Immature natural killer cell (primary cell): ENCODE data around the gene IZUMO1R. TPM values are rescaled to one million over a fixed set of nuclear protein-coding genes. Genes with fewer than 3 reads are reported as not detected.
"Not testable (repeated sequence)": the region's sequence is repeated elsewhere in the genome, so short reads cannot be mapped to it uniquely, and the experiment has no call there.

Source experiments
- DNase-seq, 3 donors: peaks; one replicate each; pipeline ENCODE4 v3.0.0; 2022; ENCODE audit warnings: mixed read lengths in 1 of 3
- H3K27ac Mint-ChIP-seq, 6 donors: one replicate each; pipeline ENCODE4 v1.8.0; 2020; ENCODE audit warnings: mixed read lengths in 6 of 6, mild to moderate bottlenecking in 5 of 6, inconsistent platforms in 4 of 6, moderate library complexity in 3 of 6
- H3K27me3 Mint-ChIP-seq, 3 donors: one replicate each; pipeline ENCODE4 v1.8.0; 2020 to 2021; ENCODE audit warnings: low read depth in 3 of 3, mild to moderate bottlenecking in 3 of 3, mixed read lengths in 3 of 3, moderate library complexity in 3 of 3, inconsistent platforms in 1 of 3
- H3K36me3 Mint-ChIP-seq, 3 donors: one replicate each; pipeline ENCODE4 v1.8.0; 2020; ENCODE audit warnings: mixed read lengths in 3 of 3, inconsistent platforms in 2 of 3, mild to moderate bottlenecking in 2 of 3
- H3K4me1 Mint-ChIP-seq, 2 donors: one replicate each; pipeline ENCODE4 v1.8.0; 2020; ENCODE audit warnings: inconsistent platforms in 2 of 2, mild to moderate bottlenecking in 2 of 2, mixed read lengths in 2 of 2, moderate library complexity in 1 of 2
- H3K4me3 Mint-ChIP-seq, 5 donors: one replicate each; pipeline ENCODE4 v1.8.0; 2020; ENCODE audit warnings: mild to moderate bottlenecking in 5 of 5, mixed read lengths in 5 of 5, inconsistent platforms in 3 of 5, moderate library complexity in 3 of 5
- H3K9me3 Mint-ChIP-seq, 6 donors: one replicate each; pipeline ENCODE4 v1.8.0; 2020; ENCODE audit warnings: mild to moderate bottlenecking in 6 of 6, mixed read lengths in 6 of 6, inconsistent platforms in 4 of 6, moderate library complexity in 3 of 6
- polyA plus RNA-seq, 3 donors: library from polyadenylated mRNA; unstranded; fragments of 300-500 nt; fragmentation: Illumina TruSeq; gene quantifications; one replicate each; pipeline ENCODE4 v1.2.3, GENCODE V29; 2021

IZUMO1R gene
- polyA plus RNA-seq, 3 donors from 2014 or later: not detected

DNA sequence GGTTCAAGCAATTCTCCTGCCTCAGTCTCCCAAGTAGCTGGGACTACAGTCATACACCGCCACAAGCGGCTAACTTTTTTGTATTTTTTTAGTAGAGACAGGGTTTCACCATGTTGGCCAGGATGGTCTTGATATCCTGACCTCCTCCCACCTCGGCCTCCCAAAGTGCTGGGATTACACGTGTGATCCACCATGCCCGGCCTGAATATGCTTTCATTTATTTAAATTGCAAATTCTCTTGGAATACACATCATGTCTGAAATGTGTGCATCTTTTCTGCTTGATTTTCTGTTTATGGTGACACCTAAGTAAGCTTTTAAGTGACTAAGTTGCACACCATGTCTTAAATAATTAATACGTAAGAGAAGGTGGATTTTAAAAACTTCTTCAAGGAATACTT, 31.7 kb downstream of the IZUMO1R start:
- H3K27me3 Mint-ChIP-seq: peaks cover 3 to 7% (median 5%) of the 10 kb centered on the region in 3 donors
- H3K4me3 Mint-ChIP-seq: no peak overlapping the region
- peaks cover 0 to 3% (median 0%) of the 10 kb centered on the region in 3 donors for H3K36me3 Mint-ChIP-seq
- no peaks in the 10 kb centered on the region for H3K4me1 Mint-ChIP-seq
- no peak for DNase-seq
- H3K27ac Mint-ChIP-seq: no peak overlapping the region
- H3K9me3 Mint-ChIP-seq: peaks cover 0 to 6% (median 0%) of the 10 kb centered on the region in 6 donors

DNA sequence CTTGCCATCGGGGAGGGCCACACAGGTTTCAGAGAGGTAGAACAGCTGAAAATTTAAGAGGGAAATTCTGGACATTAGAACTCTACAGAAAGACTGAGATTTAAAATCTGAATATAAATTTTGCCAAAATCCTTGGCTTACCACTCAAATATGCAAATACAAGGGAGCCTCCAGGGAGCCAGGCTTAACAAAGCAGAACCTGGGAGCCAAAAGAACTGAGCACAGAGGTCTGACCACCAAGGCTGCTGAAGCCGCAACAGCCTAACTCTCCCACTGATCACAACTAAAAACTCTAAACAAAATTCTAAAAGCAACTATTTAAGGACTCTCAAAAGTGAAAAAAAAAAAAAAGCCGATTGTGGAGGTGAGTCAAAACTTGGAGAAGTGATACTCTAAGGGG, 34.3 kb downstream of the IZUMO1R start:
- no peak for DNase-seq
- H3K27ac Mint-ChIP-seq: no peak overlapping the region
- no peak overlapping the region for H3K4me3 Mint-ChIP-seq
- H3K27me3 Mint-ChIP-seq: peaks cover 3 to 9% (median 5%) of the 10 kb centered on the region in 3 donors
- H3K4me1 Mint-ChIP-seq: no peaks in the 10 kb centered on the region
- peaks cover 0 to 6% (median 0%) of the 10 kb centered on the region in 6 donors for H3K9me3 Mint-ChIP-seq
- H3K36me3 Mint-ChIP-seq: peaks cover 0 to 3% (median 0%) of the 10 kb centered on the region in 3 donors

DNA sequence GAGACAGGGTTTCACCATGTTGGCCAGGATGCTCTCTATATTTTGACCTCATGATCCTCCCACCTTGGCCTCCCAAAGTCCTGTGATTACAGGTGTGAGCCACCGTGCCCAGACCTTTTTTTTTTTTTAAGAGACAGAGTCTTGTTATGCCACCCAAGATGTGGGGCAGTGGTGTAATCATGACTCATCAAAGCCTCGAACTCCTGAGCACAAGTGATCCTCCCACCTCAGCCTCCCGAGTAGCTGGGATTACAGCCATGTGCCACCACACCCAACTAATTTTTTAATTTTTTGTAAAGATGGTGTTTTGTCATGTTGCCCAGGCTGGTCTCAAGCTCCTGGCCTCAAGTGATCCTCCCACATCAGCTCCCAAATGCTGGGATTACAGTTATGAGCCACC, 37.9 kb downstream of the IZUMO1R start:
- peaks cover 4 to 9% (median 6%) of the 10 kb centered on the region in 3 donors for H3K27me3 Mint-ChIP-seq
- H3K4me3 Mint-ChIP-seq: no peak overlapping the region
- no peak for DNase-seq
- peaks cover 0 to 6% (median 0%) of the 10 kb centered on the region in 6 donors for H3K9me3 Mint-ChIP-seq
- no peak overlapping the region for H3K27ac Mint-ChIP-seq
- no peaks in the 10 kb centered on the region for H3K4me1 Mint-ChIP-seq
- H3K36me3 Mint-ChIP-seq: peaks cover 0 to 3% (median 0%) of the 10 kb centered on the region in 3 donors

DNA sequence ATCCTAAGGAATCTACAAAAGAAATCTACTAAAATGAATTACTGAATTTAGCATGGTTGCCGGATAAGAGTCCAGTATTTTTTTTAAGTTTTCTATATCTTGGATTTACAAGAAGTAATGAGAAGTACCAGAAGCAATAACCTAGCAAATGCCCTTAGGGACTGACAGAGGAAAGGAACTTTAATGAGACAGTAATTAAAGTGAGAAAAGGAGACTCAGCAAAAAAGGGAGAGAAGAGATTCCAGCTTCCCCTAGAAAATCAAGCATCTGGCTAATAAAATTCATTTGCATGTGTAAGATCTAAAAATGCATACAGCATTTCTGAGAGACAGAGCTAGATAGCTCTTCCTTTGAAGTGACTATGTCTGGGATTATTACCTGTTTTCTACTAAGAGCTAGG, 39.1 kb downstream of the IZUMO1R start:
- H3K4me1 Mint-ChIP-seq: no peaks in the 10 kb centered on the region
- H3K4me3 Mint-ChIP-seq: no peak overlapping the region
- peaks cover 0 to 3% (median 0%) of the 10 kb centered on the region in 3 donors for H3K36me3 Mint-ChIP-seq
- H3K9me3 Mint-ChIP-seq: peaks cover 0 to 6% (median 0%) of the 10 kb centered on the region in 6 donors
- peaks cover 4 to 10% (median 7%) of the 10 kb centered on the region in 3 donors for H3K27me3 Mint-ChIP-seq
- H3K27ac Mint-ChIP-seq: no peak overlapping the region
- DNase-seq: no peak

DNA sequence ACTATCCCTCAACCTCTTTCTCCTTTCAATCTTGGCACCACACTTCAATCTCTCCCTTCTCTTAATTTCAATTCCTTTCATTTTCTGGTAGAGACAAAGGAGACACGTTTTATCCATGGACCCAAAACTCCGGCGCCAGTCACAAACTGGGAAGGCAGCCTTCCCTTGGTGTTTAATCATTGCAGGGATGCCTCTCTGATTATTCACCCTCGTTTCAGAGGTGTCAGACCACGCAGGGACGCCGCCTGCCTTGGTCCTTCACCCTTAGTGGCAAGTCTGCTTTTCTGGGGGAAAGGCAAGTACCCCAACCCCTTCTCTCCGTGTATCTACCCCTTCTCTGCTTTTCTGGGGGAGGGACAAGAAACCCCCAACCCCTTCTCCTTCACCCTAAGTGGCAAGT, 41.9 kb downstream of the IZUMO1R start:
- not testable (repeated sequence) for H3K9me3 Mint-ChIP-seq, H3K4me3 Mint-ChIP-seq, H3K4me1 Mint-ChIP-seq, DNase-seq, H3K27ac Mint-ChIP-seq, H3K36me3 Mint-ChIP-seq
- H3K27me3 Mint-ChIP-seq: peaks cover 4 to 16% (median 7%) of the 10 kb centered on the region in 3 donors

DNA sequence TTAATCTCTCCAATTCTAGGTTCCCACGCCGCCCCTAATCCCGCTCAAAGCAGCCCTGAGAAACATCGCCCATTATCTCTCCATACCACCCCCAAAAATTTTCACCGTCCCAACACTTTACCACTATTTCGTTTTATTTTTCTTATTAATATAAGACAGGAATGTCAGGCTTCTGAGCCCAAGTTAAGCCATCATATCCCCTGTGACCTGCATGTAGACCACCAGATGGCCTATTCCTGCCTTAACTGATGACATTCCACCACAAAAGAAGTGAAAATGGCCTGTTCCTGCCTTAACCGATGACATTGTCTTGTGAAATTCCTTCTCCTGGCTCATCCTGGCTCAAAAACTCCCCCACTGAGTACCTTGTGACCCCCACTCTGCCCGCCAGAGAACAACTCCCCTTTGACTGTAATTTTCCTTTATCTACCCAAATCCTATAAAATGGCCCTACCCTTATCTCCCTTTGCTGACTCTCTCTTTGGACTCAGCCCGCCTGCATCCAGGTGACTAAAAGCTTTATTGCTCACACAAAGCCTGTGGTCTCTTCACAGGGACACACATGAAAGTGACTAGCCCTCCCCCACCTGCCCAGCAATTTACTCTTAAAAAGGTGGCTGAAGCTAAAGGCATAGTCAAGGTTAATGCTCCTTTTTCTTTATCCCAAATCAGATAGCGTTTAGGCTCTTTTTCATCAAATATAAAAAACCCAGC, 46.6 kb downstream of the IZUMO1R start:
- not testable (repeated sequence) for DNase-seq, H3K4me3 Mint-ChIP-seq, H3K4me1 Mint-ChIP-seq, H3K36me3 Mint-ChIP-seq, H3K27ac Mint-ChIP-seq, H3K9me3 Mint-ChIP-seq
- peaks cover 2 to 15% (median 5%) of the 10 kb centered on the region in 3 donors for H3K27me3 Mint-ChIP-seq

Other genes with a start within 250 kb of the IZUMO1R start
- 10 to 100 TPM in 2 of 3 donors, 1 to 10 TPM in 1; 9.2 to 16.0 (median 12.8) TPM for gene PANX1, start 175.7 kb upstream of the IZUMO1R start, polyA plus RNA-seq
- gene GPR83, start 96.8 kb downstream of the IZUMO1R start, polyA plus RNA-seq: under 1 TPM in 1 of 3 donors, not detected in 2; 0.10 TPM
- gene MRE11, start 189.3 kb downstream of the IZUMO1R start, polyA plus RNA-seq: 10 to 100 TPM in 1 of 3 donors, 1 to 10 TPM in 2; 9.1 to 20.1 (median 9.6) TPM
- gene ANKRD49, start 189.4 kb downstream of the IZUMO1R start, polyA plus RNA-seq: 10 to 100 TPM; 19.4 to 26.4 (median 19.9) TPM
- gene C11orf97, start 207.9 kb downstream of the IZUMO1R start, polyA plus RNA-seq: not detected
- 1 to 10 TPM; 1.3 to 2.4 (median 1.4) TPM for gene FUT4, start 239.3 kb downstream of the IZUMO1R start, polyA plus RNA-seq